HG02943 (cell line): ENCODE measurements around the gene CMTM5.
"Not testable (repeated sequence)": the region's sequence is repeated elsewhere in the genome, so short reads cannot be mapped to it uniquely, and the experiment has no call there.

ENCODE experiments used
- ATAC-seq: cut with Tn5 transposase; IDR thresholded peaks from one replicate; pipeline ENCODE4 v1.9.1; 2021; ENCODE audit warnings: mild to moderate bottlenecking, low read depth, moderate library complexity; ENCODE audit not compliant: unreplicated experiment

CMTM5 gene

DNA sequence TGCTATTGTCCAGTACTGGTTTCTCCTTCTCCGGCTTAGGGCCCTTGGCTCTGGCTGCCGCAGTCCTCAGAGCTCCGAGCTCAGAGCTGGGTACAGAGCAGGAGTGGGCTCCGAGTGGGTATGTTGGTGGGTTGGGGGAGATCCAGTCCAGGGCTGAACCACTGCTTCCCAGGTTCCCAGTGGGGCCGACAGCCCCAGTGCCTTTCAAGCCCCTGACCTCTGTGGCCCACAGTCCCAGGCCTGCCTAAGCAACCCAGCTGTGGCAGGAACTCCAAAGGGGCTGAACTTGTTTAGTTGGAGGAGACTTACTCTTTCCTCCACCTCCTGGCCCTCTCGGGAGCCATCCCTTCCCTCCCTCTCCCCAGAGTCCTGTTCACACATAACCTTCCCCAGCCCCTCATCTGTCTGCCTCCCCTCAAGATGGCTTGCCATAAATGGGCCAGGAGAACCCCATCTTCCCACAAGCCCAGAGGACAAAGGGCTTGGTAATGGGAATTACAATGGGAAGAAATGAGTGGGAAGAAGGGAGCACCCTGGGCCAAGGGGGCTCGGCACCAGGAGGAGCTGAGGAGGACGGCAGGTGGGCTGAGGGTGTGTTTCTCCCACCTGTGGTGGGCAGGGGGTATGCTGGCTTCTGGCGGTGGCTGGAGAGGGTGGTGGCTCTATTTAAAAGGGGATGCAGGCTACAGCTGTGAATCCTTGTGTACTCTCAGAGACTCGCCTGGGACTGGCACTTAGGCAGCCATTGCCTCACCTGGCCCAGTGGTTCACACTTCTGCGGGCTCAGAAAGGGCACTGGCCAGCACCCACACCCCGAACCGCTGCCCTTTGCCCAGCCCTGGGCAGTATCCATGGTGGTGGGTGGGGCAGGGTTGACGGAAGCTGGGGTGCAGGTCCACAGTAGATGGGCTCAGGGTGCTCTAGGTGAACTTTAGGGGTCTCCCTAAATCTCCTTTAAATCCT lies 35.0 kb downstream of the CMTM5 start:
- no peak for ATAC-seq

DNA sequence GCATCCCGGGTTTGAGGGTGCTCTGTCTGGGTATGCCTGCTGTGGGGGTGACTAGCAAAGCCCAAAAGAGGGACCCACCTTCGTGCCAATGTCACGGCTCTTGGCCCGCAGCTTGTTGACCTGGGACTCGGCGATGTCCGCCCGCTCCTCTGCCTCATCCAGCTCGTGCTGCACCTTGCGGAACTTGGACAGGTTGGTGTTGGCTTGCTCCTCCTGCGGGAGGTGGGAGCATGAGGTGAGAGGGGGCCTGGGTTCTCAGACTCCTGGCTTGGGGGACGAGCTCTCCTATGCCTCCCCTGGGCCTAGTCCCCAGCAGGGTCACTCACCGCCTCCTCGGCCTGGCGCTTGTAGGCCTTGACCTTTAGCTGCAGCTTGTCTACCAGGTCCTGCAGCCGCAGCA lies 36.8 kb downstream of the CMTM5 start:
- no peak for ATAC-seq

DNA sequence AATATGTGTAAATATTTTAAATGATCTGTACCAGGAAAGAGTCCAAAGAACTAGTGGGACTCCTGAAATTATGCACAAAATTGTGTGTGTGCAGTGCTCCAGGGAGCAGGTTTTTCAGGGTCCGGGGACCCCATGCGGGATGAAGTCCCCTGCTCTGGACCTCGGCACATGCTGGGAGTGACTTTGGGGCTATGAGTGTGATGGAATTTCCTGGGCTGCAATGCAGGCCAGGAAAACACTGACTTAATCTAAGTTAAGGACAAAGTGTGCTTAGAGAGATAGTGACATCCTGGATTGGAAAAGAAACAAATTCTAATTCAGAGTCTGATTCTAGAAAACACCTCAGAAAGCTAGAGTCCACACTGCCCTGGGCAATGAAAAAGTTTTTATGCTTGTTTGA lies 37.4 kb downstream of the CMTM5 start:
- ATAC-seq = no peak

- no peak for ATAC-seq
These were observed 38.3 kb downstream of the CMTM5 start for GRCh38 chr14:23414906-23415820.

DNA sequence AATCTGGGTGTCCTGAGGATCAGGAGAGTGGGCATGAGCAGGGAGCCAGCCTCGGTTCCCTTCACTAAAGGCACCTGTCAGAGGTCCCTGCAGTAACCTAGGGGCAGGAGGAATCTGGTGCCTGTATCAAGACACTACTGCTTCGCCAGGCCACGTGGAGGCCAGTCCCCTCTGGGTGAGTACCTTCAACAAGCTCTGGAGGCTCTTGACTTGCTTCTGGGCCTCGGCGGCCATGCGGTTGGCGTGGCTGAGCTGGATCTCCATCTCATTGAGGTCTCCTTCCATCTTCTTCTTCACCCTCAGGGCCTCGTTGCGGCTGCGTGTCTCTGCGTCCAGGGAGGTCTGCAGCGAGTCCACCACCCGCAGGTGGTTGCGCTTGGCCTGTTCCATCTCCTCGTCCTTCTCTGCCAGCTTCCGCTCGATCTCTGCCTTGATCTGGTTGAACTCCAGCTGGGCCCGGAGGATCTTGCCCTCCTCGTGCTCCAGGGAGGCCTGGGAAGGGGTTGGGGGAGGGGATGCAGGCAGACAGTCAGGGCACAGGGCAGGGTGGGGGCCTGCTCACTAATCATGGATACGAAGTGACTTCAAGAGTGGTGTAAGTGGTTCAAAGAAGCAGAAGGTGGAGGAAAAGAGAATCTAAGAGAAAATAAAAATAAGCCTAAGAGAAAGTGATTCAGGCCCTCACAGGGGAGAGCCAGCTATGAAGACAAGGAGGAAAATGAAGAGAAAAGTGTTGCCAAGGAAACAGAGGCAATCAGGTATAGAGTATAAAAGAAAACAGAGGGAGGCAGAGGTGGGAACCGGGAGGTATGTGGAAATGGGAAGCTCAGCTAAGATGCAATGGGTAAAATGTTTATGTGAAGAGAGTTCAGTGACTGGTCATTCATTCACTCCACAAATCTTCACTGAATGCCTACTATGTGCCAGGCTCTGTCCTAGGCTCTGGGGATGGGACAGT lies 39.3 kb downstream of the CMTM5 start:
- no peak for ATAC-seq

DNA sequence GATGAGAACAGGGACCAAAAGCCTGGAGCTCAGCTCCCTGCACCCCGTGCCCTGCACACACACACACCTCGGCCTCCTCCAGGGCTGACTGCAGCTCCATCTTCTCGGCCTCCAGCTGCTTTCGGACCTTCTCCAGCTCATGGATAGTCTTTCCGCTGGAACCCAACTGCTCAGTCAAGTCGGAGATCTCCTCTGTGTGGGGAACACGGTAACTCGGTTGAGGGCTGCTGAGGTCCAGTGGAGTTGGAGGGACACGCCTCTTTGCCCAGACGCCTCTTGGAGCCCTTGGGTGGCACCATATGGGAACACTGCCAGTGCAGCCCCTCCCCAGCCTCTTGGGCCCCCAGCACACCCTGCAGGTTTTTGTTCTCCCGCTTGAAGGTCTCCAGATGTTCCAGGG lies 40.0 kb downstream of the CMTM5 start:
- no peak for ATAC-seq

DNA sequence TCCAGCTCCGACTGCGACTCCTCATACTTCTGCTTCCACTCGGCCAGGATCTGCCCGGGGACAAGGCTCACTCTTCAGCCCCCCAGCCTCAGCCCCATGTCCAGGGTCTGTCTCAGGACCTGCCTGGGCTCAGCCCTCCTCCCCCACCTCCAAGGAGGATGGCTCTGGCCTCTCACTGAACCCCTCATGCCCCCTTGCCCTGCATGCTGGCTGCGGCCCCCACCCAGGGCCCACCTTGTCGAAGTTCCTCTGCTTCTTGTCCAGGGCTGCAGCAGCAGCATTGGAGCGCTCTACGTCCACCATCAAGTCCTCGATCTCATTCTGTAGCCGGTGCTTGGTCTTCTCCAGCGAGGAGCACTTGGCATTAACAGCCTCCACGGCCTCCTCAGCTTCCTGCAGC lies 40.4 kb downstream of the CMTM5 start:
- ATAC-seq = not testable (repeated sequence)

DNA sequence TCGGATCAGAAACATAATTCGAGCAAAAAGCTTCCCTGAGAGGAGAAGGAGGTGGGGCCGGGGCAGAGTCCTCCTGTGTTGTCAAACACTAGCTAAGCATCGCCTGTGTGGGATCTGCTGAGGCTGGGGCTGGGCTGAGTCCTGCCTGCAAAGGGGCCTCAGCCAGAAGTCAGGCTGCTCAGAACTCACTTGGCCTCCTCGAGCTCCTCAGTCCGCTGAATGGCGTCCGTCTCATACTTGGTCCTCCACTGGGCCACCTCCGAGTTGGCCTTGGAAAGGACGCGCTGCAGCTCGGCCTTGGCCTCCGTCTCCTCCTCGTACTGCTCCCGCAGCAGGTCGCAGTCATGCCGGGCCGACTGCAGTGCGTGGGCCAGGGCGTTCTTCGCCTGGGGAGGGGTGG lies 41.2 kb downstream of the CMTM5 start:
- no peak for ATAC-seq

GRCh38 chr14:23419646-23420045 lies 42.8 kb downstream of the CMTM5 start:
- ATAC-seq = not testable (repeated sequence)

- ATAC-seq = no peak
These were observed 44.7 kb downstream of the CMTM5 start for GRCh38 chr14:23421594-23421993.

GRCh38 chr14:23423657-23424056 lies 46.8 kb downstream of the CMTM5 start:
- no peak for ATAC-seq

GRCh38 chr14:23425169-23425568 lies 48.3 kb downstream of the CMTM5 start:
- ATAC-seq = no peak

DNA sequence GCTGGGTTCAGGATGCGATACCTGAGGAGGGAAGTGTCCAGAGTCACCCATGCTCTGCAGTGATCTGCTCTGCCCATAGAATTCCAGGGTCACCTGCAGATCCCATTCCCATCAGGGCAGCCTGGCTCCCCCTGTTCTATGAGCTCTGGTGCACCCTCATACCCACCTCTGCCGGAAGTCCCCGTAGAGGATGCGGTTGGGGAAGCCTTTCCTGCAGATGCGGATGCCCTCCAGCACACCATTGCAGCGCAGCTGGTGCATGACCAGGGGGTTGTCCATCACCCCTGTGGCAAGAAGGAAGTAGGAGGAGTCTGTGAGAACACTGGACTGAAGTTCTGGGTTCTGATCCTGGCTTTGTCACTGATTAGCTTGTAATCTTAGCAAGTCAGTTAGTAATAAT lies 49.0 kb downstream of the CMTM5 start:
- ATAC-seq = not testable (repeated sequence)

- no peak for ATAC-seq
These were observed 52.0 kb downstream of the CMTM5 start for GRCh38 chr14:23428686-23429495.
